Measurements from ENCODE around the gene TBX10.
"Not testable (repeated sequence)": the region's sequence is repeated elsewhere in the genome, so short reads cannot be mapped to it uniquely, and the experiment has no call there.

The TBX10 gene

DNA sequence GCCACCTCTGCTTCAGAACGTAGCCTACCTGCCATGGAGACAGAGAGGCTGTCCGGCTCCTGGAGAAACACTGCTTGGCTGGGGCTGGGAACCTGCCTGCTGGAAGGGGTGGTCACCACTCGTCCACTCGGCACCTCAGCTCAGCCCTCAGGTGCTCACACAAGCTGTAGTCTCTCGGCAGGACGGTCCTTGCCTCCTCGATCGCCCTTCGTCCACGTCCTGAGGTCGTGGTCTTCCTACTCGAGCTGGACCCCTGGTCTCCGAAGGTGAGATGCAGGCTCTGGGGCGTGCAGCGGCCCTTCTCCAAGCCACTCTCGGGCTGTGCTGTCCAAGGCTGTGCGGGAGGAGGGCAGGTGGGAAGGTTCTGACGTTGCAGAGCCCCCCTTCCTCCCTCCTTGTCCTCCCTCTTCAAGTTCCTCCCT is at the start of gene TBX10:
Gene TBX10, minus strand, starts transcription at position 326 of the 422 bp plus-strand sequence. Its CDS starts 291 bp downstream, at position 35.
- no peak for DNase-seq (ENCODE audit: low read depth)

GRCh38 chr11:67689178-67689577 is 49.6 kb upstream of the TBX10 start:
- no peak for DNase-seq (ENCODE audit: low read depth)

- DNase-seq (ENCODE audit: low read depth) = no peak
Measured at GRCh38 chr11:67687986-67688385, 48.4 kb upstream of the TBX10 start.

- DNase-seq (ENCODE audit: low read depth) = not testable (repeated sequence)
Measured at GRCh38 chr11:67685641-67686332, 46.2 kb upstream of the TBX10 start.

- not testable (repeated sequence) for DNase-seq (ENCODE audit: low read depth)
Measured at GRCh38 chr11:67682126-67683034, 42.8 kb upstream of the TBX10 start.

GRCh38 chr11:67680696-67681470 is 41.3 kb upstream of the TBX10 start:
- DNase-seq (ENCODE audit: low read depth) = no peak

GRCh38 chr11:67675058-67675747 is 35.6 kb upstream of the TBX10 start:
- no peak for DNase-seq (ENCODE audit: low read depth)

GRCh38 chr11:67674442-67674871 is 34.9 kb upstream of the TBX10 start, which contains the start of gene ALDH3B2:
Gene ALDH3B2 (minus strand): TSS chr11:67674623. CDS start chr11:67666935, 7,688 bp downstream.
- DNase-seq (ENCODE audit: low read depth) = no peak

GRCh38 chr11:67673902-67674301 is 34.3 kb upstream of the TBX10 start:
- no peak for DNase-seq (ENCODE audit: low read depth)

- no peak for DNase-seq (ENCODE audit: low read depth)
Measured at GRCh38 chr11:67673358-67673757, 33.8 kb upstream of the TBX10 start.

- no peak for DNase-seq (ENCODE audit: low read depth)
Measured at GRCh38 chr11:67671211-67671520, 31.6 kb upstream of the TBX10 start.

DNA sequence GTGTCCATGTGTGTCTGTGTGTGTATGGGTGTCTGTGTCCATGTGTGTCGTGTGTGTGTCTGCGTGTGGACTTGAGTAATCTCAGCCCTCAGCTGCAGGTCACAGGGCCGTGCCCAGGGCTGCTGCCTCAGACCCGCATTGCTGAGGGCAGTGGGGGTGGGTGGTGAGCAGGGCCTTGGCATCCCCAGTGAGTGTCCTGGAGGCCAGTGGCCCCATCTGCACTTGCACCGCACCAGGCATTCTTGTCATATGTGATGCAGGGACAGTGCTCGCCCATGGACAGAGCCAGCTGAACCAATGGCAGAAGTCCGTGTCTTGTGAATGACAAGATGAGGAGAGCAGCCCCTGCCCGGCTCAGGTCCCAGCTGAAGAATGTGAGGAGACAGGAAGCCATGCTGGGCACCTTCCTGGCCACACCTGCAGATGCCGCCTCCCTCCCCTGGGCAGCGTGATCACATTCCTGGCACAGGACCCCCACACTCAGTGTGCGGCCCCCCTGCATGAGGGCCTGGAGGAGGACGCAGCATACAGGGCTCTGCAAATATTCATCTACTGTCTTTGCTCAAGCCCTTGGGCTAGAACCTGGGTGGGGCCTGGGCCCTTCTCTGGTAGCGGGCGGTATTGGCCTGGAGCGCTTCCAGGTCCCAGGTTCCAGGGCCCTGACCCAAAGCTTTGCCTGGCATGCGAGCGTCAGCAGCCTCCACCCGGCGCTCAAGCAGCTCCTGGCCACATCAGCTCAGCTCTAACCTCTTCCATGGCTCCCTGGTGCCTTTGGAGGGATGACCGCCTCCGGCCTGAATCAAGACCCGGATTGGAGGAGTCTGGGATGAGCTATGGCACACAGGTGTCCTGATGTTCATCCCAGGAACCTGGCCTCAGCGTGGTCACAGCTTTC is 31.0 kb upstream of the TBX10 start:
- no peak for DNase-seq (ENCODE audit: low read depth)

- no peak for DNase-seq (ENCODE audit: low read depth)
Measured at GRCh38 chr11:67668192-67668551, 28.6 kb upstream of the TBX10 start.

GRCh38 chr11:67667490-67668191 is 28.1 kb upstream of the TBX10 start:
- no peak for DNase-seq (ENCODE audit: low read depth)

DNA sequence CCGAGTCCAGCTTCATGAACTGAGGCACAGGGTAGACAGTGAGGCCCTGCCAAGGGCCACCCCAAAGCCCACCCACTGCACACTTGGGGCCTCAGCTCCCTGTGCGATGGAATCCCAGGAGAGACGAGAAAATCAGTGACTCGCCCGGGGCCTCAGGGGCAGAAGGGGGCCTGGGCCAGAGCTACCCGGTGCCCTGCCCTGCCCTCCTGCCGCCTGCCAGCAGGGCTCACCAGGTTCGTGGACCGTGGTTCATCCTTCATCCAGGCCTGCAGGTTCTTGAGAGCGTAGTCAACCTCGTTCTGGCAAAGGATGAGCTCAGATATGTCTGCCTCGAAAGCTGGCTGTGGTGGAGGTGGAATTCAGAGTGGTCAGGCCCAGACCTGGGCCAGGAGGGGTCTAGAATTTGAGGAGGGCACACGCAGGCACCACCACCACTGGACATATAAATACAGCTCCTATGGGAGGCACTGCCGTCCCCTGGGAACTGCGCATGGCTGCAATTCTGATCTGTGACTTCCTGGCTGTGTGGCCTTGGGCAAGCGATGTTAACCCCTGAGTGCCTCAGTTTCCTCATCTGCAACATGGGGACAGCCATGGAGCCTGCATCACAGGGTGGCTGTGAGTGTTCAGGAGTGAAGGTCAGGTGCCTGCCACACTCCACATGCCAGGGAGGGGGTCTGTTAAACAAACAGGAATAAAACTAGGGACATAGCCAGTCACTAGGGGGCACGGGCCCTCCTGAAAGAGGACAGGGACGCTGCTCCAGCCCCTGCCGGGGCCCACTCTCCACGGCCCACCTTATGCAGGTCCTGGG is 27.3 kb upstream of the TBX10 start:
- DNase-seq (ENCODE audit: low read depth) = no peak

- no peak for DNase-seq (ENCODE audit: low read depth)
Measured at GRCh38 chr11:67666303-67666645, 26.7 kb upstream of the TBX10 start.

- DNase-seq (ENCODE audit: low read depth) = no peak
Measured at GRCh38 chr11:67665541-67666302, 26.2 kb upstream of the TBX10 start.

DNA sequence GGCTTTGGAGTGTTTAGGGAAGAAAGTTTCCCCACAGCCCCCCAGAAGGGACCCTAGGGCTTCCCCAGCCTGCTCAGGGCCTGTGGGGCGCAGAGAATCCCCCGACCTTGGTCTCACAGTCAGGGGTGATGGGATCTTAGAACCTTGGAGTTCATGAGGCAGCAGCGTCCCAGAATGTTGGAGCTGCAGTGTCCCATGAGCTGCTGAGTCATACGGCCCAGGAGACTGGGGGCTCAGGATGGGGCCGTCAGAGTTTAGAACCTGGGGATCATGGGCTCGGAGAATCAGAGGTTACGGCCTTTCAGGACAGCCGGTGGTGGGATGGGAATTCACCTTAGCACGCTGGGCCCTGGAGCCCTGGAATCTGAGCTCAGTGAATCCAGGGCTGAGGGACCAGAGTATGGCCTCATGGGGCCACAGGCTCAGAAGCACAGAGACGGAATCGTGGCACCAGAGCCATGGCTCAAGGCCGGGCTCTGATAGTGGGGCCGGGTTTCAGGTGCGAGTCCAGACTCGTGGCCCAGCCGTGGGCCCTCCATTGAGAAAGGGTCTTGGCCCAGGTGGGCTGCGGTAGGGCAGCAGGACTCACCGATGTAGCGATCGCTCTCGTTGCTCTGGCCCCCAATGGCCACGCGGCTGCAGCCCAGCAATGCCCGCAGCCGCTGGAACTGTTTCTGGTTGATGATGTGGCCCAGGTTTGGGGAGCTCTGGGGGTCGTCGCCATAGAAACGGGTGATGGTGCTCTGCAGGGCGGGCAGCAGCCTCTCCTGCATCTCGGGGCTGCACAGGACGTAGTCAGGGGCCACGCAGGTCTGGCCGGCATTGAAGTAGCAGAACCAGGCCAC is 25.4 kb upstream of the TBX10 start:
- DNase-seq (ENCODE audit: low read depth) = no peak
